ENCODE measurements around the gene DYNLL1.

- TF ChIP-seq CTCF (IDR thresholded peaks at IDR 0.05; ENCODE audit: low read depth, low read length, poor library complexity, severe bottlenecking) (no peak), EZH2phosphoT487 (IDR thresholded peaks at IDR 0.05; ENCODE audit: borderline replicate concordance, low read length) (no peak)
Observed at GRCh38 chr12:120479458-120479857, 16.5 kb upstream of the DYNLL1 start.

All from DOHH2 (cell line).